ENCODE results near the gene SERGEF.

The SERGEF gene

DNA sequence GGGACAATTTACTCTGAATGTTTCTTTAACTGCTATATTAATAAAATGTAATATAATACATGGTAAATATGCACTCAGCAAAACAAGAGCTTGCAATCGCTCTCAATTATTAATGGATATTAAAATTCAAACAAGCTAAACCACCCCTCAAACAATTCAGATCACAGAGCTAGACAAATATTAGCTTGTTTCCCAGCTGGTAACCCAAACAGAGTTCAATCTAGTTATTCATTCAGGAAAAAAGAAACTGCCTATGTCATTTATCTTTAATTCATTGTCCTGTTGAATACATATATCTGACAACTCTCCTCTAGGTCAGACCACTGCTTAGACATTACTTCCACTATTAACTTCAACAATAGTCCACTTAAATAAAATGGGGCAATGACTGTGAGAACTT is 78.7 kb downstream of the SERGEF start:
- DNase-seq (ENCODE audit: low read depth): no peak
- no peak overlapping the region for H3K4me3 ChIP-seq (ENCODE audit: low read length)
- TF ChIP-seq, protein P1, sequence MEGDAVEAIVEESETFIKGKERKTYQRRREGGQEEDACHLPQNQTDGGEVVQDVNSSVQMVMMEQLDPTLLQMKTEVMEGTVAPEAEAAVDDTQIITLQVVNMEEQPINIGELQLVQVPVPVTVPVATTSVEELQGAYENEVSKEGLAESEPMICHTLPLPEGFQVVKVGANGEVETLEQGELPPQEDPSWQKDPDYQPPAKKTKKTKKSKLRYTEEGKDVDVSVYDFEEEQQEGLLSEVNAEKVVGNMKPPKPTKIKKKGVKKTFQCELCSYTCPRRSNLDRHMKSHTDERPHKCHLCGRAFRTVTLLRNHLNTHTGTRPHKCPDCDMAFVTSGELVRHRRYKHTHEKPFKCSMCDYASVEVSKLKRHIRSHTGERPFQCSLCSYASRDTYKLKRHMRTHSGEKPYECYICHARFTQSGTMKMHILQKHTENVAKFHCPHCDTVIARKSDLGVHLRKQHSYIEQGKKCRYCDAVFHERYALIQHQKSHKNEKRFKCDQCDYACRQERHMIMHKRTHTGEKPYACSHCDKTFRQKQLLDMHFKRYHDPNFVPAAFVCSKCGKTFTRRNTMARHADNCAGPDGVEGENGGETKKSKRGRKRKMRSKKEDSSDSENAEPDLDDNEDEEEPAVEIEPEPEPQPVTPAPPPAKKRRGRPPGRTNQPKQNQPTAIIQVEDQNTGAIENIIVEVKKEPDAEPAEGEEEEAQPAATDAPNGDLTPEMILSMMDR (conservative IDR thresholded peaks at IDR 0.05; ENCODE audit: low read length): no peak

DNA sequence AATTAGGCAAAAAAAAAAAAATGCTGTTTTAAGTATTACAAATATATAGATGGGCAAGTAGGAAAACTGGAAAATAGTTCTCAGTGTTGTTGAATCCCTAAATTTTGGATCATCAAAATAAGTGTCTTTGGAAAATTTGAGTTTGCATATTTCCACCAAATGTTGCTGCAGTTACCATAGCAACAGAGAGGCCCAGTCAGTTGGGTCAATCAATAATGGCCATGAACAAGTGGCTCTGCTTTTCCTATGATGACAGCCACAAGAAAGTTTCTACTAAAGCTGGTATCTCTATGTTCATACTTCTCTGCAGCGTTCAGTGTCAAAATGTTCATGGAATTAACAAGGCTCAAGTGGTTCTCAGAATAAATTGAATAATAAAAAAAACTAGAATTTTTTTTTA is 79.1 kb downstream of the SERGEF start:
- H3K4me3 ChIP-seq (ENCODE audit: low read length): no peak overlapping the region
- TF ChIP-seq, protein P1 (conservative IDR thresholded peaks at IDR 0.05; ENCODE audit: low read length): no peak
- DNase-seq (ENCODE audit: low read depth): no peak

DNA sequence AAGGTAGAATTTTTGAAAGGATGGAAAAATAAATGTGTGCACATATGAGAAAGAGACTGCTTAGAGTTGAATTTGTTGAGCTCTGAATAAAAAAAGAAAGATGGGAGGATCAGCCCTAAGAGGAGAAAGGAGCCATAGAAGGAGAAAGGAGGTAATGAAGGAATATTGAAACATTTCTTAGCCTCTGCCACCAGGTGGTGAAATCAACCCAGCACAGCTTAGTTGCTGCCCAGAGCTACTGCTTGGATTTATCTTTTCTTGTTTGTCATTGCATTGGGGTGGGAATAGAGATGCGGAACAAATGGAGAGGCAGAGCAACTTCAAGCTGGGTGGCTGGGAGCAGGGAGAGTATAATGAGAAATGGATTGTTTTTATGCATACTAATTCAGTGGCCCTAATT is 80.4 kb downstream of the SERGEF start:
- H3K4me3 ChIP-seq (ENCODE audit: low read length): no peak overlapping the region
- DNase-seq (ENCODE audit: low read depth): no peak
- TF ChIP-seq, protein P1 (conservative IDR thresholded peaks at IDR 0.05; ENCODE audit: low read length): no peak

DNA sequence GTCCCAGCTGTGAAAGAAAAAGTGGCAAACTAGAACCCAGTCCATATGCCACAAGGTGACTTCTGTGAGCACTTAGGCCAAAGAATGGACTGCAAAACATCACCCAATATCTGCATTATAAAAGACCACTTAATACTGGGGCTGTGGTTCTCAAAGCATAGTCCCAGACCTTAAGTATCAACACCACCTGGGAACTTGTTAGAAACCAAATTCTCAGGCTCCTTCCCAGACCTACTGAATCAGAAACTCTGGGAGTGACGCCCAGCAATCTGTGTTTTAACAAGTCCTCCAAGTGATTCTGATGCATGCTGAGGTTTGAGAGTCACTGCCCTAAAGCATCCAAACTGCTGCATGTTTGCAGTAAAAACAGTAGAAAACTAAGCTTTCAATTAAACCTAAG is 81.3 kb downstream of the SERGEF start:
- H3K4me3 ChIP-seq (ENCODE audit: low read length): no peak overlapping the region
- DNase-seq (ENCODE audit: low read depth): no peak
- TF ChIP-seq, protein P1 (conservative IDR thresholded peaks at IDR 0.05; ENCODE audit: low read length): no peak

DNA sequence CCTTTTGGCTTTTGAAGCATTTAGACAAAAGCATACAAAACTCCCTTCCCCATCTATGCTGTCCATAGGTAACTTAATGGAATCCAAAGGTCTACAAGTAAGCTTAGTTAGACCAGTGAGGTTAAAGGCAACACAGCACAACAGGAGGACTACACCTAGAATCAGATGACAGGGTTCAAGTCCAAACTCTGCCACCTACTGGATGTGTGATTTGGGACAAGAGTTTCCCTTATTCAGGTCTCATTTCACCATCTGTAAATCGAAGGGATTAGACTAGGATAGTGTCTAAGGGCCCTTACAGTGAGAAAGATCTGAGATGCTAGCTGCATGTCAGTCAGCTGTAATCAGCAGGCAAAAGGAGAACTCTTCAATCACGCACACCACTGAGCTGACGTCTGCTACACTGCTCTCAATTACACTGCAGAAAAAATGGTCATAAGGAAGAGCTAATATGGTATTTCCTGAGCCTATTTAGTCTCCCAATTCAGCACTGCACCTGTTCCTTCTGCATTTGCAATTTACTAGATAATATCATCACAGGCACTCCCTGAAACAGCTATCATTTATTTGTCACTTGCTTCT is 82.2 kb downstream of the SERGEF start:
- DNase-seq (ENCODE audit: low read depth): no peak
- H3K4me3 ChIP-seq (ENCODE audit: low read length): no peak overlapping the region
- TF ChIP-seq, protein P1 (conservative IDR thresholded peaks at IDR 0.05; ENCODE audit: low read length): no peak

DNA sequence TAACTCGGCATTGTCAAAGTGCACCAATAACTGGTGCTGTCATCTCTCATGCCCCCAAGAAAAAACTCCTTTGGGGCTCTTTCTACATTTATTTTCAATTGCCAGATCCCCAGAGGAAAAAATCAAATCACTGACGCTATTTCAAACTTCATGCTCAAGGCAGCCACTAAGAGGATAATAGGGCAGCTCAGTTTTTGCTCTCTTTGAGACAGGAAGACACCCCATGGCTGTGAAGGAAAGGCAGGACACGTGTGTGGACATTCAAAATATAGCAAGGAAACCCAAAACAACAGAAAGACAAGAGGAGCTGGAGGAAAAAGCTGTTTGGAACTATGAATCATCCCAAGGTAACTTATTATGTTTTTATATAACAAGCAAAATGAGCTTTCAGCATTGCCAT is 83.7 kb downstream of the SERGEF start:
- no peak overlapping the region for H3K4me3 ChIP-seq (ENCODE audit: low read length)
- TF ChIP-seq, protein P1 (conservative IDR thresholded peaks at IDR 0.05; ENCODE audit: low read length): no peak
- DNase-seq (ENCODE audit: low read depth): no peak

DNA sequence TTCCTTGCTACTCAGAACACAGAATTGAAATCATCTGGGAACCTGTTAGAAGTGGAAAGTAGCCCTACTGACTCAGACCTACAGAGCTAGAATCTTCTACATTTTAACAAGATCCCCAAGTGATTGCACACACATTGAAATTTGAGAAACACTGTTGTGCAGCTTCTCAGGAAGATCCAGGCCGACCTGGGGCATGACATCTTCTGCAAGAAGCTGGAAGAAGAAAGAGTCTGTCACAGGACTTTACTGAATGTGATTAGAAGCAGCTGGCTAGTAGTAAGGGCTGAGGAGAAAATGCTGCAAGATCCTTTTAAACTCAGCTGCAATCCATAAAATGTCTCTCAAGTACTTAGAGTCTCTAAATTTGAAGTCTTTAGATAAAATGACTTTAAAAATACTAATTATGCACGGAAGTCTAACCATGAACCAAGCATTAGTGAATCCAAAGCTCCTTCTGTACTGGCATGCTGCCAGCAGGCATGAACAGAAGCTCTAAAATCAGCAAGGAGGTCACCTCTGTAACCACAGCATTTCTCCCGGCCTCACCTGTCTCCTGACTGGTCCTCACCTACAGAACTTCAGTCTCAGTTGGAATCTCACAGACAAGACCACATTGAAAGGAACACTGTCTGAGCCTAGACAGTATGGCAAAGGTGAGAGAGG is 85.0 kb downstream of the SERGEF start:
- TF ChIP-seq, protein P1 (conservative IDR thresholded peaks at IDR 0.05; ENCODE audit: low read length): no peak
- DNase-seq (ENCODE audit: low read depth): peak; percentile 82

More for the DNA sequence above, 85.0 kb downstream of the SERGEF start:
- H3K4me3 ChIP-seq (ENCODE audit: low read length): no peak overlapping the region
